Colonic mucosa (tissue), 4 donors: ENCODE results near the gene PLXDC2. TPM values are rescaled to one million over a fixed set of nuclear protein-coding genes. Genes with fewer than 3 reads are reported as not detected.

Experiments
- DNase-seq: peaks from one replicate; pipeline ENCODE4 v3.0.0-alpha.2; 2020
- H3K27ac ChIP-seq: fragments of 200-600 bp; one replicate; pipeline ENCODE4 v1.8.0; 2021
- H3K27me3 ChIP-seq: fragments of 200-600 bp; one replicate; pipeline ENCODE4 v1.8.0; 2021
- H3K36me3 ChIP-seq: fragments of 200-600 bp; one replicate; pipeline ENCODE4 v1.8.0; 2021
- H3K4me1 ChIP-seq: fragments of 200-600 bp; one replicate; pipeline ENCODE4 v1.8.0; 2021; ENCODE audit warnings: mild to moderate bottlenecking
- H3K4me3 ChIP-seq: fragments of 200-600 bp; one replicate; pipeline ENCODE4 v1.8.0; 2021
- H3K9ac ChIP-seq, 2 donors: one replicate each; pipeline ENCODE4 v1.7.0; 2013; ENCODE audit warnings: control low read depth in 2 of 2, low read depth in 2 of 2, low read length in 2 of 2
- H3K9me3 ChIP-seq: fragments of 200-600 bp; one replicate; pipeline ENCODE4 v1.8.0; 2021
- CTCF ChIP-seq: fragments of 200-600 bp; IDR thresholded peaks from one replicate; pipeline ENCODE4 v1.8.0; 2022; ENCODE audit warnings: antibody characterized with exemption, mild to moderate bottlenecking
- intact Hi-C: fragments of 100-400 bp; cut with DNase I; formaldehyde crosslinking; loops from one replicate; pipeline ENCODE4 v1.14.1; 2022
- total RNA-seq, 2 donors: library from RNA; stranded (reverse); fragmentation: NEBNext Ultra II Directional in 1 of 2; extraction: Animal tissue kit (Norgen Biotek cat#: 25700) in 1 of 2; gene quantifications; one replicate each; pipeline ENCODE4 v1.2.1, GENCODE V29; 2021
- donor health status: healthy.
- donor health status: DM: no; HTN: no; CAD: no.
- donor health status: DM: no; HTN: no; CAD: no.

PLXDC2 gene
- total RNA-seq, 2 donors from 2014 or later: 12.5 to 22.4 TPM

- Histone ChIP-seq H3K4me1 (no peaks in the 10 kb centered on the region), H3K4me3 (no peak overlapping the region), H3K36me3 (no peaks in the 10 kb centered on the region), H3K9ac (no peak overlapping the region), H3K27me3 (no peaks in the 10 kb centered on the region), H3K9me3 (no peaks in the 10 kb centered on the region), H3K27ac (no peak overlapping the region)
- no peak for DNase-seq
- no peak for TF ChIP-seq CTCF
- intact Hi-C loops: no loop called here
Observed at GRCh38 chr10:20156511-20156910, 340.3 kb downstream of the PLXDC2 start.

- Histone ChIP-seq H3K36me3 (no peaks in the 10 kb centered on the region), H3K4me1 (no peaks in the 10 kb centered on the region), H3K27me3 (no peaks in the 10 kb centered on the region), H3K9me3 (no peaks in the 10 kb centered on the region), H3K9ac (no peak overlapping the region), H3K27ac (no peak overlapping the region), H3K4me3 (no peak overlapping the region)
- no peak for DNase-seq
- intact Hi-C loops: no loop called here
- no peak for TF ChIP-seq CTCF
Observed at GRCh38 chr10:20157314-20157713, 341.1 kb downstream of the PLXDC2 start.

- Histone ChIP-seq H3K27me3 (no peaks in the 10 kb centered on the region), H3K27ac (no peak overlapping the region), H3K4me3 (no peak overlapping the region), H3K36me3 (no peaks in the 10 kb centered on the region), H3K9ac (no peak overlapping the region), H3K4me1 (no peaks in the 10 kb centered on the region), H3K9me3 (no peaks in the 10 kb centered on the region)
- DNase-seq: no peak
- intact Hi-C loops: no loop called here
- TF ChIP-seq CTCF: no peak
Observed at GRCh38 chr10:20158086-20158485, 341.9 kb downstream of the PLXDC2 start.

GRCh38 chr10:20162123-20162522 is 345.9 kb downstream of the PLXDC2 start:
- no peaks in the 10 kb centered on the region for H3K9me3 ChIP-seq

GRCh38 chr10:20166096-20166675 is 350.0 kb downstream of the PLXDC2 start:
- H3K4me3 ChIP-seq: no peak overlapping the region
- DNase-seq: no peak
- H3K27me3 ChIP-seq: no peaks in the 10 kb centered on the region
- H3K27ac ChIP-seq: no peak overlapping the region
- no peak for TF ChIP-seq CTCF
- H3K4me1 ChIP-seq: no peaks in the 10 kb centered on the region
- no peak overlapping the region for H3K9ac ChIP-seq
- no peaks in the 10 kb centered on the region for H3K9me3 ChIP-seq
- intact Hi-C loops: no loop called here
- H3K36me3 ChIP-seq: no peaks in the 10 kb centered on the region

More at GRCh38 chr10:20162123-20162522, 345.9 kb downstream of the PLXDC2 start:
- DNase-seq: no peak
- no peak overlapping the region for H3K9ac ChIP-seq
- intact Hi-C loops: no loop called here
- H3K27ac ChIP-seq: no peak overlapping the region
- no peak overlapping the region for H3K4me3 ChIP-seq
- no peak for TF ChIP-seq CTCF
- H3K36me3 ChIP-seq: no peaks in the 10 kb centered on the region
- no peaks in the 10 kb centered on the region for H3K27me3 ChIP-seq
- H3K4me1 ChIP-seq: no peaks in the 10 kb centered on the region
